Measurements from ENCODE around the gene ADAMTS16.

Gene ADAMTS16

DNA sequence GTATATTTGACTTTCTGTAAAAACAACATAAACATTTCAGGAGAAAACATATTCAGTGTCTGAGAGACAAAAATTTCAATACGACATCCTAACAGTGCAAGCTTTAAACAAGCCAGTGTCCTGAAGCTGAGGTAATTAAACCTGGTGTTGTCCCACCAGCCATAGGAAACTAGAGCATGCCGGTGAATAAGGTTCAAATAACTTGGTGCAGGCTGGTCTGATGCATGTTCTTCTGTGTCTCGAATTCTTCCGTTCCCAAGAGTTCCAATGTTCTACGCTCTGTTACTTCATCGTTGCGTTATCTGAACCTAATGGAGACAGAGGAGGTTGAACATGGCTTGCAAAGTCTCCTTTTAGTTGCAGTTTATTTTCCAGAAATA lies 48.9 kb downstream of the ADAMTS16 start:
- DNase-seq, result no peak

DNA sequence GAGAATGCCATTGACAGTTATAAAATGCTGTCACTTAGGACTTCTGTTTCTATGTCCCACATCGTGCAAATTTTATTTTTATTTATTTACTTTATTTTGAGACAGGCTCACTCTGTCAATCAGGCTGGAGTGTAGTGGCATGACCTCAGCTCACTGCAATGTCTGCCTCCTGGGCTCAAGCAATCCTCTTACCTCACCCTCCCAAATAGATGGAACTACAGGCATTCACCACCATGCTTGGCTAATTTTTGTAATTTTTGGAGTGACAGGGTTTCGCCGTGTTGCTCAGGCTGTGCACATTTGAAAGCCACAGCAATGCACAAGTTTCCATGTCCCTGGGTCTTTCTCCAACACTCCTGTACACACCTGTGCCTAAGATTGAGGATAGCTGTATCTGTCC lies 51.8 kb downstream of the ADAMTS16 start:
- no peak for DNase-seq

DNA sequence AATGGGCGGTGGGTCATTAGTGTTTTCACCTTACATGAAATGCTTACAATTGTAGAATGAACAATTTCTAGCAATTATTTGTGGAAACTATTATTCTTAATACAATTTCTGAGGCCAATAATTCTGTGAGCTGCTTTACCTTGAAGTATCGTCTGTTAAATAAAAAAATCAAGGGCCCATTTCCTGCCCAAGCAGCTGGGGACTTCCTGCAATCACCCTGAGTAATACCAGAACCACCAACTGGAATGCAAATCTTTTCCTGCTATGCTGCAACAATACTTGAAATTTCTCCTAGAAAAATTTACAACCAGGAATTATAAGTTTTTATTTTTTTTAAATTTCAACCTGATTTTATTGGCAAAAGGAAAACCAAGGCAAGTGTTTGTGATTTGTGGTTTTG lies 52.6 kb downstream of the ADAMTS16 start:
- no peak for DNase-seq

DNA sequence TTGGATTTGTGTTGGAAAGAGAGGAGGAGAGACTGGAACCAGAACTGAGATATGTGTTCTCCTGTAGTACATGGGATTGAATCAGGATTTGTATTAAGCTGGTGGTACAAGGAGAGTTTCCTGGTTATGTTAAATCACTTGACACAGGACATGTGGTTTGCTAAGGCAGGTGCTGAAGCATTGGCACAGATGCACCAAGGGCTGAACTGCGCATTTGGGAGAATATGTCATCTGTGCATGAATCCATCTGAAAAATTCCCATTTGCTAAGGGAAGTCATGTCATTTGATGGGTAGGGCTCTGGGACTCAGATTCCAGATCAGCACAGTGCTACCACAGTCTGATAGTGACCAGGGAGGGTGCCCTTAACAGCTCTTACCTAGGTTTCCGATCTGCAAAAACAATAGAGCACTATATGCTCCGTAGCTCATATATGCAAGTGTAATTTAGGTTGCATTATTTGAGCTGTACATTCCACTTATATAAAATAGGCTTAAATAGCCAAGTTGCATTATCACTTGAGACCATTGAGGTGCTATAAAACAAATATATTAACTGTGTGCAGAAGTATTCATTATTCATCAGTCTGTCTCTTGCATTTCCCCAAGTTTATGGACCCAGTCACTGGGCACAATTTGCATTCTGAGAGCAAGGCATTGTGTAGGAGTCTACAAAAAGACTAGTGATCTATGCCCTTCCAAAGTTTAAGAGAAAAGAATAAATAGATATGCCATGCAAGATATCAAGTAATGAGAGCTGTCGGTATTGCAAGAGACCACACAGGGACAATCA lies 55.2 kb downstream of the ADAMTS16 start:
- DNase-seq, result no peak

DNA sequence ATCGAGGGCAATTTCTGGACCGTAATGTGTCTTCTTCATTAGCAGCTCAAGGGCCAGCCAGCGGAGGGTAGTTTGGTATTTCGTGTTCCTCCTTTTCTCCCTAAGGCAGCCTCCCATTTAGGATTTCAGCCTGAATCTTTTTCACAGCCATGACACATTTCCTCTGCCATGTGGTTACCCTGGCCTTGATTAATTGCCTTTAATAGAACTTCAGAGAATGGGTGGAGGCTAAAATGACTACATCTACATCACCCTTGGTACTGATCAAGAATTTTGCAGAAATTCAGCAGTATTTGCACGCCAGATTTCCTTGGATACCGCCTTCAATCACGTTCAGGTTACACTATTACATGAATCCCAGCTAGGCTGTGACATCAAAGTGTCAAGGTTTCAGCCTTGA lies 58.0 kb downstream of the ADAMTS16 start:
- no peak for DNase-seq

DNA sequence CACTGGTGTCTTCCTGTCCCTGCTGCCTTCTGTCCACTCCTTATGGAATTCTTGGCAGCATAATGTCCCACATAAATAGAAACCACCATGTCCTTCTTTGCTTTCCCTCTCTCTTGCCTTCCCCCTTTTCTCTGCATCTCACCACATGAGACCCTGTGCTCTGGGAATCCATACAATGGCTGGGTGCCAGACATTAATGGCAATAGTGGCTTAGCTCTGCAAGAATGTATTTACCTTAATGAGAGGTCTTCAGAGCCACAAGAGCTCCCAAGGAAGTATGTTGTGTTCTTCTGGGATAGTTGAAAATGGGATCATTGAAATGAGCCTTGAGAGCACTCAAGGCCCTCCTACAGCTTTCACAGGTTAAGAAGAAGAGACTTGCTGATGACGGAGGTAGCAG lies 58.7 kb downstream of the ADAMTS16 start:
- DNase-seq, result no peak

DNA sequence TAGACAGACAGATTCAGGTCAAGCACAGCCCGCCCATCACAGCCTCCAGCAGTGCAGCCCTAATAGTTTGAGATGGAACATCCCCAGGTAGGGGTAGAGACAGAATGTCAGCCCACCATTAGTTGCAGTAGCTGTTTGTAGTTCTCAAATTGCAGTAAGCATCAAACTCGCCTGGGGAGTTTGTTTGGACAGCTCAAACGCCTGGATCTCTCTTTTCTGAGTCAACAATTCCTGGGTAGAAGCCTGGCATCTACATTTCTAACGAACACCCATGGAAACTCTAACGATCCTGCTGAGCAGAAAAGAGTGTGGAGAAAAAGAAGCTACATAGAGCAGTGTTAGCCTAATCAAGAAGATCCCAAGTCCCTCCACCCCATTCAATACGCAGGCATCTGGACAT lies 59.4 kb downstream of the ADAMTS16 start:
- no peak for DNase-seq

DNA sequence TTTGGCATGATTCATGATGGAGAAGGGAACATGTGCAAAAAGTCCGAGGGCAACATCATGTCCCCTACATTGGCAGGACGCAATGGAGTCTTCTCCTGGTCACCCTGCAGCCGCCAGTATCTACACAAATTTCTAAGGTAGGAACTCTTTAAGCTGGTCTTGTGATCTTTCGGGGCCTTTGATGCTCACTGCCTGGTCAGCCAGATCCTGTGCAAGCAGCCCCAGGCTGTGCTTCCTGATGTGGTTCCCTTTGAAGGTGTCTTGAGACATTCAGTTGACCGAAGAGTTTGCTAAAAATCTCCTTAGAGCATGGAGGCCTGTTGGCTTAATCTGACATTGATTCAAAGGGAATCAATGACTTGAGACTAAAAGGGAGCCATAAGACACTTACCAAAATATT lies 60.0 kb downstream of the ADAMTS16 start:
- no peak for DNase-seq

DNA sequence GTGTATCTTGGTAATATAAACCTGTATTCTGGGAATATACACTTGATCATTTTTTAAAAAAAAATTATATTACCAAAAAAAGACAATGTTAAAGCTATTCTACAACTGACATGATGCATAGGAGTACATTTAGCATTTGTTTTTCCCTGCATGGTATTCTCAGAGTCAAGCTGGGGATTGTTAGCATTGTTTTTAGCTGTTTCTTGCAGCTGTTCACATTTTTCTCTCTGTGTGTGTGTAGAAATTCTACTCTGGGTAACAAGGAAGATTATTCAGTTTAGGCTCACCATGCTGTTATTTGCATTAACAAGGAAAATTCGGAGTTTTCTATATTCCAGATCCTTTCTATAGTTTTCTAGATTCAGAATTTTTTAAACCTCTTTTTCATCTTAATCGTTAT lies 62.2 kb downstream of the ADAMTS16 start:
- no peak for DNase-seq

DNA sequence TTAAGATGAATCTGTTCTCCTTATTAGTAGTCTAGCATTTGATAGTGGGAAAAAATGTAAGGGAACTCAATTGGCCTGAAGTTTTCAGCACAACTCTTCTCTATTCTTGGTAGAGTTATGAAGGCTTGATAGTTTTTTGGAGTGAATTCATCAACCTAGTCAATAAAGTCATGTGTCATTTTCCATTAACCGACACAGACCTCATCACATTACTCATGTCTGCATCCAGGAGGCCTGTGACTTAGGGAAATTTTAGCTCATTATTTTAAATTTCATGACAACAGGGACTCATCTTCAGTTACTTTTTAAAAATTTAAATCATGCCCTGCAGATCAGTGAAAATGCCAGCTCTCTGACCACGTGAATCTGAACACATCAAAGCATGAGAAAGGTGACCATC lies 63.3 kb downstream of the ADAMTS16 start:
- no peak for DNase-seq

DNA sequence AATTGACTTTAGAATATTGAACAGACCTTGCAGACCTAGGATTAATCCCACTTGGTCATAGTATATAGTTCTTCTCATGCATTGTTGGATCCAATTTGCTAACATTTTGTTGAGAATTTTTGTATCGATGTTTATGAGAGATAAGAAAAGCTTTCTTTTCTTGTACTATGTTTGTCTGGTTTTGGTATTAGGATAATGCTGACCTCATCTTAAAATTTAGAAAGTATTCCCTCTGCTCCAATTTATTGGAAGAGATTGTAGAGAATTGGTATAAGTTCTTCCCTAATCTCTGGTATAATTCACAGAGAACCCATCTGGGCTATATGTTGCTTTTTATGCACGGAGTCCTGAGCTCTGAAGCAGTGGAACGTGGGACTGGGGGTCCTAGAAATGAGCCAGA lies 67.7 kb downstream of the ADAMTS16 start:
- DNase-seq, result no peak

DNA sequence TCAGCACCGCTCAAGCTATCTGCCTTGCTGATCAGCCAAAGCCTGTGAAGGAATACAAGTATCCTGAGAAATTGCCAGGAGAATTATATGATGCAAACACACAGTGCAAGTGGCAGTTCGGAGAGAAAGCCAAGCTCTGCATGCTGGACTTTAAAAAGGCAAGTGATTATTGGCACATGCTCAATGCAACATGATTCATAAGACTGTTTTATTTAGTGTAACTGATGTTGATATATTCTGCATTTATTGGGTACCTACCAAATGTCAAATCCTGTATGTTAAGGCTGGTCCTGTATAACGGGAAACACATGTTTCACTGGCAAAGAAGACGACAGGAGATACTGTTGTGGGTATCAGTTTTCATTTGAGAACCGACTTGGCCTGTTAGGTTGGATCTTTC lies 69.0 kb downstream of the ADAMTS16 start:
- no peak for DNase-seq

DNA sequence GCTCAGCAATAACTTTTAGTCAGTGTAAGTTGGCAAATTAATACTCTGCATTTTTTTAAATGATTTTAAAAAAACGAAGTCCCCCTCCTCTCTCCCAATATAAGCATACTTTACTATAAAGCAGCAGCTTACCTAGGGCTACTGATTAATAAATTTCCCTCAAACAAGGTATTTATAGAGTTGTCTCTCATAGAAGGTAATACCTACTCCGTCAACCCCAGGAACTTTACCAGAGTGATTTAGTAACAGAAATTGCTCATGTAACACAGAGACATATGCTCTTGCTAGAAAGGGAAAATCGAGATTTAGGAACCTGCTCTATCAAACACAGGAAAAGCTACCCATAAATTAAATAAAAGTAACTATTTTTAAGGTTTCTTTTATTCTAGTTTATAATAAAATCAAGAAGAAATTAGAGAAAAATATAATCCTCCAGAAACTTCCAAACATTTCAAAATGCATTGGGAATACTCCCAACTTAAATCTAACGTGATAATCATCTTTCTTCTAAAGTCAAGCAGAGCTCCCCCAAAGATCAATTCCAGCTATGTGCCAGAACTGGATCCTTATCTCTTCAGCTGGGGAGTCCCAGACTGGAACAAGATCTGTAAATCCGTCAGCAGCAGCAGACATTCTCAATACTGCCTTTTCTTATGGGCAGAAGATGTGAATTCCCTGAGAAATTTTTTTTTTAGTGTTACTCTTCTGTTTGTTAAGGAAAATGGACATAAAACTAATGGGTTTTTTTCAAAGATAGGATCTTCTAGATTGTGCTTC lies 69.6 kb downstream of the ADAMTS16 start:
- no peak for DNase-seq

DNA sequence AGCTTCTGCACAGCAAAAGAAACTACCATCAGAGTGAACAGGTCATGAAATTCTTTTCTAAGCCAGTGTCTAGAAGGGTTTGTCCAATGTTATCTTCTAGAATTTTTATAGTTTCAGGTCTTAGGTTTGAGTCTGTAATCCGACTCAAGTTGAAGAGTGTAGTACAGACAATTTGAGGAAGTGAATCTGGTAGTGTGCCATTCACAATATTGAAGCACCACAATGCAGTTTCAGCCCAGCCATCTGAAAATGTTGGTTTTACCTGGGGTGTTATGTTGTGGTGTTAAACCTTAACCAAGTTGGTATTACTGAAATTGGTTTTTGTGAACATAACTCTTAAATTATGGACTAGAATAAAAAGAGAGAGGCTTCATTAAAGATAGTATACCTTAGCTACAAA lies 77.2 kb downstream of the ADAMTS16 start:
- no peak for DNase-seq

DNA sequence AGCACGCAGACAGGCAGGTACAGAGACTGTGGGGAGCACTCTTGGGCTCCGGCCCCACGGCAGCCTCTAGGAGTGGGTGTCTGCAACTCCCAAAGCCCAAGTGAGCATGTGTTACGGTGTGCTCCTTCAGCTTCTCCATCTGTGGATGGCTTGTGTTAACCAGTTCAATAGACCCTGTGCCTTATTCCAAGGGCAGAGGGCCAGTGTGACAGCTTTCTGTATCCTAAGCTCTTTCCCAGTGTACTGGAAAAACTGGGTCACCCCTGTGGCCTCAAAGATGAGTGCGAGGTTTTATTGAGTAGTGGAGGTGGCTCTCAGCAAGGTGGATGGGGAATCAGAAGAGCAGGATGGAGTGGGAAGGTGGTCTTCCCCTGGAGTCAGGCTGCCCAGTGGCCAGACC lies 78.3 kb downstream of the ADAMTS16 start:
- DNase-seq, result no peak

DNA sequence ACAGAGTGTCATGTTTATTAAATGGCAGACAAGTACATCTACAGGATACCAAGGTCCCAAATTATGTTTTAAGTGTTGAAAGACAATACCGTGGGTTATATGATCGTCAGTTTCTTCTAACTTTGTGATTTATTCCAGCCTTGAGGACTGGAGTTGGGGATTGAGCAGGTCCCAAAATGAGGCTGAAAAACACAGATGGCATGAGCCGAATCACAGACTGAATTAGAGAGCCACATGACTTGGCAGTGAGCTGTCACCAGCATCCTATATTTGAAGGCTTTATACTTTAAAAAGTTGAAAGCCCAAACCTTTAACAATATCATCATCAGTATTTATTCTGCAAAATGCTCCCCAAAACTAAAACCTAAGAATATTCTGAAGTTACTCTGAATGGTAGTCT lies 79.4 kb downstream of the ADAMTS16 start:
- DNase-seq, result no peak

DNA sequence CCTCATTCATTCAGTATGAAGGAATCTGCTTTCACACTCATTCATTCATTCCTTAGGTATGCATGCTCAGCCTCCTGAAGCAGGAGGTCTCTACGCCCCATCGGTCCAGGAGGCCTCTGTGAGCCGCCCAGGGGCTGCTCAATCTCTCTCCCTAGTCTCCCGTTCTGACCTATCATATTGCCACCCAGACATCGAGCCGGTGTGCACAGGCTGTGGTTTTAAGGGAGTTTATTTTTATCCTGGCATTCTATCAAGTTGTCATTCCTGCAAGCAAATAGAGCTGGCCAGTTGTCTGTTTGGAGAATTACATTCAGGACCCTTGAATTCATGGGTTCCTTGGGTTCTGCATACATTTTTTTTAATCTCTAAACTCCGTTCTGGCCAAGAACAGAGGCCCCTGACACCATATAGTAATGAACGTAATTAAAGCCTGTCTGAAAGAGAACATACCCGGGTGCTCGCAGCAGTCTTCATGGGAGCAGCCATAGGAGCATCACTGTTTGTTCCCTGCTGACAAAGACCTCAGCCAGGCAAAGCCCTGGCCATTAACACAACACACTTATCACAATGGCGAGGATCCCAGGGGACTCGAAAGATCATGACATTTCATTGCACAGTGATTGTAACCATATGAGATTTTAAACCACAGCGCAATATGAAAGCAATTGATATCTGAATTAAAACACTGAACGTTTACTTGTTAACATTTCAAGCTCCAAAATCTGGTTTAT lies 80.9 kb downstream of the ADAMTS16 start:
- no peak for DNase-seq

DNA sequence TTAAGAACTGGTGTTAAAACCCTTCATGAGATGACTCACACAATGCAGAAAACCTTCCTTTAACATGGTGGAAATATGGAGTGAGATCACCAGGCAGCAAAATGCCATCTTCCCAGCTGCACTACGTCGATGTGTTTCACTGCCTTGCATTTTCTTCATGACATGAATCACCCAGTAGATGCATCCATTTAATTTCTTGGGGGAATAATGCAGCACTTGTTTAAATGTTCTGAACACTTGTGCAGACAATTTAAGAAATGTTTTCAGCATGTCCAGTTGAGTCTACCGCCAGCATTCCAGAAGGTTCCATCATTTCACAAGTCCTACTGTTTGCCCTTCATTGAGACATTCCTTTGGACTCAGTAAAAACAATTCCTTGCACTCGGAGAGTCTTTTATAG lies 81.6 kb downstream of the ADAMTS16 start:
- no peak for DNase-seq

DNA sequence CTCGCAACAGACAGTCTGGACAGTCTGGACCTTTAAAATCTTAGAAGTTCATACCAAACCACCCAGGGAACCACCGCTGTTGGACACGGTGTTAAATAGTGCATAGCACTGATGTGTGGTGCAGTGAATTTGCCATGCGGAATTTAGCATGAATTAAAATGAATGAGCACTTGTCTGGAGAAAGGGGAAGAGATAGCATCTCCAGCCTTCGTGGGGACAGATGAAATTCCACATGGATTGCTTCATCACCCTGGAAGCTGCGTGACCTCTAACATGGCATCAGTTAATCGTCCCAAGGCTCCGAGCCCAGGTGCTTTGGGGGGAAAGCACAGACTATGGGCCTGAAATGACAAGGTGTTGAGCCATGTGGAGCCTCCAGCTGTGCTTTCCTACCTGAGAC lies 91.4 kb downstream of the ADAMTS16 start:
- no peak for DNase-seq

DNA sequence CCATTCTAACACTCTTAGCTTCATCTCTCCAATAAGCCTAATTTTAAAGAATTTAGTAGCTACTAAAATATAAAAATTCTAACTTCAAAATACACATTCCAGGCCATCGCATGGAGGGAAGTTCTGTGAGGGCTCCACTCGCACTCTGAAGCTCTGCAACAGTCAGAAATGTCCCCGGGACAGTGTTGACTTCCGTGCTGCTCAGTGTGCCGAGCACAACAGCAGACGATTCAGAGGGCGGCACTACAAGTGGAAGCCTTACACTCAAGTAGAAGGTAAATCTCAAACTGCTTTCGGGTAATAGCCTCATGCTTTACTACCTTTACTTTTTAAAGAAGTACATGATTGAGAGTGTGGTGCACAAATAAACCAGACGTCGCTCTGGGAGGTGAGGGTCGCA lies 94.8 kb downstream of the ADAMTS16 start:
- DNase-seq, result no peak

DNA sequence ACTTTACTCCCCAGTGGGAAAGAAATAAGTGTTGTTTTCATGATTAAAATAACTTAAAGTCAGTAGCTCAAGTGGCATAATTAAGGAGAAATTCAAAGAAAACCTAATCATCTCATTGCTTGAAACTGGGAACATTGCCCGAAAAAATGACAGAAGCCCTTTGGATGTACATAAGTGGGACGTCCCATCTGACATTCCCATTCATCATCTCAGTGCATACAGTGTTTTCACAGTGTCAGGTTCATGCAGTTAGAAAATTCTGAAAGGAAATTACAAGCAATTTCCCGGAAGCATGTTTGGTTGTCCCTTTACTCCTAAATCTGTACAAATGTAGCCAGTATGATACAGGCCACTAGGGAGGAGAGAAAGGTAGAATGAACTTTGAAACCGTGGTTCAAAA lies 95.6 kb downstream of the ADAMTS16 start:
- no peak for DNase-seq

DNA sequence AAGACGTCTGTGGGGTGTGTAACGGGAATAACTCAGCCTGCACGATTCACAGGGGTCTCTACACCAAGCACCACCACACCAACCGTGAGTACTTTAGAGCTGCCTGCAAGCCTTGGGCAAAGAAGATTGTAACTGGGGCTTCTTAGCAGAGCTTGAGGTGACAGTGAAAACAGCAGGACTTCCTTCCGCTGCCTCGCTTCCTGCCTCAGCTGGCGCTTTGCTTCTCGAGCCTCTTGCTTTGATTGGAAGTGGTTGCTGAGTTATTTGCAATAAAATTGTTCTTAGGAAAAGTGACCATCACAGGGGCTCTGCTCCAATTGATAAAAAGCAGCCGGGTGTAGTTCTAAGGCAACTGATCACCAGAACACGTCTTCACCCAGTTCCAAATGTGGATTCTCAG lies 99.1 kb downstream of the ADAMTS16 start:
- DNase-seq, result no peak

DNA sequence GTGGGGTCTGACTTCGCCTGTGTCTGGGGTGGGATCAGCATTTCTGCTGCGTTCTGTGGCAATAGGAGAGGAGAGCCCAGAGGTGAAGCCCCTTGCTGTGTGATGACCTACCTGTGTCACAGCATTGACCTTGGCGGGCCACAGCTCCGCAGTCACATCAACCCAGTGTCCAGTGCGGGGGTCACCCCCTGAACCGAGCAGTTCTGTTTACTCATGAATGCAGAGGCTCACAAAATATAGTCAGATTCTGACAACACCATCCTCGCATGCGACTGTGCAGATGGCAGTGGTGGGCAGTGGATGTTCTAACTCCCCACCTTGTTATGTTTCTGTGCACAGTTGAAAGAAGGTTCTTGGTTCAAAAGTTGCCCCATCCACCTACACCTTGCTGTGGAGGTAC lies 100.1 kb downstream of the ADAMTS16 start:
- no peak for DNase-seq

DNA sequence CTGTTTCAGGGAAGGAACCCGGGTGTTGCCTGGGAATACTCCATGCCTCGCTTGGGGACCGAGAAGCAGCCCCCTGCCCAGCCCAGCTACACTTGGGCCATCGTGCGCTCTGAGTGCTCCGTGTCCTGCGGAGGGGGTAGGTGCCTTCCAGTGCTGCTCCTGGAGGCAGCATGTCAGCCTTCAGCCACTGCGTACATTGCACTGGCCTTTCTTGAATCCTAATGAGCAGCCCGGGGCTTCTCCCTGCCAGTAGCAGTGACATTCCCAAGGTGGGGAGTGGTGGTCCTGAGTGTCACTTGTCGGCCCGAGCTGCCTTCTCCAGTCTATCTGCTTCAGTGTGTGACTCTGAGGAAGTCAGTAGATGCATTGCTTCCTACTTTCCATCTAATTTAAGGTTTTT lies 101.9 kb downstream of the ADAMTS16 start:
- DNase-seq, result no peak

All from activated CD4-positive, alpha-beta T cell treated with anti-CD3 and anti-CD28 coated beads for 1 hour (primary cell).